GM12878 (cell line): Measurements from ENCODE around the gene PADI2. TPM values are rescaled to one million over a fixed set of nuclear protein-coding genes. Genes with fewer than 3 reads are reported as not detected.

ENCODE experiments used
- ATAC-seq: fragments of 200-7000 bp; cut with Tn5 transposase; 3 replicates; pipeline ENCODE4 v1.9.1; 2020; ENCODE audit warnings: mild to moderate bottlenecking, moderate library complexity
- BruUV-seq: library from RNA; stranded (reverse); fragments of 400-500 nt; replicated peaks from 2 replicates; lab custom pipeline; 2021; lab: Mats Ljungman, UMichigan
- CTCF ChIA-PET: fragments of 300-600 bp; sonication (Branson Sonifier 250); formaldehyde crosslinking; extraction: SDS; loops from one replicate; lab custom pipeline; 2021; ENCODE audit warnings: inconsistent platforms; lab: Yijun Ruan, JAX
- POLR2A ChIA-PET: fragments of 350-600 bp; formaldehyde crosslinking; extraction: SDS; loops from one replicate; lab custom pipeline; 2021; ENCODE audit warnings: inconsistent platforms; lab: Charles Lee
- RAD21 ChIA-PET: fragments of 300-600 bp; sonication (Branson Sonifier 250); formaldehyde crosslinking; loops from one replicate; lab custom pipeline; 2023; ENCODE audit warnings: antibody characterized with exemption; ENCODE audit not compliant: unreplicated experiment; lab: Charles Lee
- SMC1A ChIA-PET: fragments of 300-600 bp; sonication (Branson Sonifier 250); formaldehyde crosslinking; loops from one replicate; lab custom pipeline; 2023; ENCODE audit not compliant: unreplicated experiment, uncharacterized antibody; lab: Charles Lee
- DNase-seq: peaks from one replicate; pipeline ENCODE4 v3.0.0-alpha.2; 2011; ENCODE audit warnings: low read depth, low spot score
- FAIRE-seq: peaks from 3 replicates; lab custom pipeline; 2011; peaks lifted over from hg19 to GRCh38; lab: Jason Lieb, UNC
- H2AFZ ChIP-seq: 2 replicates; pipeline ENCODE4 v1.6.0; 2011; ENCODE audit warnings: low read depth, low read length, control low read depth; ENCODE audit not compliant: control insufficient read depth
- H3K27ac ChIP-seq: 2 replicates; pipeline ENCODE4 v1.5.1; 2011; ENCODE audit warnings: control low read depth; ENCODE audit not compliant: control insufficient read depth, insufficient read depth
- H3K27me3 ChIP-seq, 2 experiments: replicated peaks in 1 of 2; 2 replicates each; pipeline versions ENCODE4 v1.6.0 to v1.6.1; 2011; ENCODE audit warnings: low read length in 1 of 2; ENCODE audit not compliant: control insufficient read depth in 2 of 2, insufficient read depth in 2 of 2
- H3K36me3 ChIP-seq, 2 experiments: 2 replicates each; pipeline ENCODE4 v1.5.1; 2011; ENCODE audit warnings: low read length in 1 of 2; ENCODE audit not compliant: control insufficient read depth in 2 of 2, insufficient read depth in 2 of 2
- H3K4me1 ChIP-seq: 2 replicates; pipeline ENCODE4 v1.6.1; 2011; ENCODE audit warnings: mild to moderate bottlenecking, low read length, moderate library complexity, mixed read lengths; ENCODE audit not compliant: control insufficient read depth, insufficient read depth
- H3K4me2 ChIP-seq: 2 replicates; pipeline ENCODE4 v1.6.0; 2011; ENCODE audit warnings: control low read depth; ENCODE audit not compliant: control insufficient read depth, insufficient read depth
- H3K4me3 ChIP-seq: fragments of 200-600 bp; sonication (generic); 2 replicates; pipeline ENCODE4 v1.5.1; 2016
- H3K79me2 ChIP-seq: 2 replicates; pipeline ENCODE4 v1.6.0; 2011; ENCODE audit warnings: low read length; ENCODE audit not compliant: control insufficient read depth, insufficient read depth
- H3K9ac ChIP-seq: 2 replicates; pipeline ENCODE4 v1.8.0; 2011; ENCODE audit warnings: low read length, control low read depth, mixed read lengths; ENCODE audit not compliant: control insufficient read depth, insufficient read depth
- H3K9me3 ChIP-seq: replicated peaks from 3 replicates; pipeline ENCODE4 v1.5.1; 2011; ENCODE audit warnings: mild to moderate bottlenecking, low read length; ENCODE audit not compliant: control insufficient read depth, insufficient read depth
- H4K20me1 ChIP-seq: 2 replicates; pipeline ENCODE4 v1.6.0; 2011; ENCODE audit not compliant: control insufficient read depth, insufficient read depth
- CHD4 ChIP-seq: fragments of 200-600 bp; sonication (generic); IDR thresholded peaks from 2 replicates; pipeline ENCODE4 v1.6.1; 2016; ENCODE audit warnings: mild to moderate bottlenecking
- E2F4 ChIP-seq: IDR thresholded peaks from 2 replicates; pipeline ENCODE4 v1.6.1; 2012; ENCODE audit warnings: low read depth, low read length, improper control_type of control experiment
- EGR1 ChIP-seq, 2 experiments: IDR thresholded peaks; 1 replicate in 1 of 2; 2 replicates in 1 of 2; pipeline ENCODE4 v1.6.1; 2011 to 2012; ENCODE audit warnings: low read depth in 2 of 2, low read length in 2 of 2, borderline replicate concordance in 1 of 2, mild to moderate bottlenecking in 1 of 2, moderate library complexity in 1 of 2
- GATAD2B ChIP-seq: fragments of 450-650 bp; conservative IDR thresholded peaks from 2 replicates; pipeline ENCODE4 v1.6.1; 2017; ENCODE audit warnings: low read depth, mild to moderate bottlenecking, moderate library complexity
- HDAC2 ChIP-seq: fragments of 200-600 bp; sonication (generic); IDR thresholded peaks from 2 replicates; pipeline ENCODE4 v1.6.1; 2017
- NFIC ChIP-seq: IDR thresholded peaks from 2 replicates; pipeline ENCODE4 v1.6.1; 2012; ENCODE audit warnings: low read depth, mild to moderate bottlenecking, inconsistent platforms, low read length, moderate library complexity
- NFYA ChIP-seq: IDR thresholded peaks from 2 replicates; pipeline ENCODE4 v1.6.1; 2011; ENCODE audit warnings: low read depth, mild to moderate bottlenecking, low read length, improper control_type of control experiment, borderline replicate concordance
- NR2F1 ChIP-seq: fragments of 450-650 bp; conservative IDR thresholded peaks from 2 replicates; pipeline ENCODE4 v1.6.1; 2017; ENCODE audit warnings: mild to moderate bottlenecking
- PKNOX1 ChIP-seq: fragments of 450-650 bp; IDR thresholded peaks from 2 replicates; pipeline ENCODE4 v1.6.1; 2016; ENCODE audit warnings: mild to moderate bottlenecking
- POU2F2 ChIP-seq: IDR thresholded peaks from 3 replicates; pipeline ENCODE4 v1.6.1; 2011; ENCODE audit warnings: low read depth, mild to moderate bottlenecking, low read length, borderline replicate concordance
- SMAD5 ChIP-seq: IDR thresholded peaks from 2 replicates; pipeline ENCODE4 v1.6.1; 2016; ENCODE audit warnings: antibody characterized with exemption, low read depth
- TBL1XR1 ChIP-seq: IDR thresholded peaks from 2 replicates; pipeline ENCODE4 v1.6.1; 2012; ENCODE audit warnings: low read depth, low read length, improper control_type of control experiment
- TCF3 ChIP-seq: IDR thresholded peaks from 2 replicates; pipeline ENCODE4 v1.6.1; 2012; ENCODE audit warnings: low read depth, mild to moderate bottlenecking, low read length, borderline replicate concordance; ENCODE audit not compliant: insufficient read depth
- ZBED1 ChIP-seq: IDR thresholded peaks from 2 replicates; pipeline ENCODE4 v1.6.1; 2016; ENCODE audit warnings: borderline replicate concordance
- ZNF24 ChIP-seq: fragments of 450-650 bp; IDR thresholded peaks from 2 replicates; pipeline ENCODE4 v1.6.1; 2017; ENCODE audit warnings: antibody characterized with exemption, mild to moderate bottlenecking
- ZNF384 ChIP-seq: IDR thresholded peaks from 2 replicates; pipeline ENCODE4 v1.6.1; 2012; ENCODE audit warnings: low read depth, mild to moderate bottlenecking, low read length, improper control_type of control experiment, borderline replicate concordance
- ZNF622 ChIP-seq: fragments of 450-650 bp; IDR thresholded peaks from 2 replicates; pipeline ENCODE4 v1.6.1; 2017; ENCODE audit warnings: mild to moderate bottlenecking, inconsistent platforms
- ZNF687 ChIP-seq: fragments of 450-650 bp; IDR thresholded peaks from 2 replicates; pipeline ENCODE4 v1.6.1; 2017; ENCODE audit warnings: mild to moderate bottlenecking, moderate library complexity
- WGBS: methylation state at CpG from one replicate; pipeline ENCODE4 v1.1.6; 2016; ENCODE audit warnings: low lambda C conversion rate; ENCODE audit not compliant: insufficient replicate concordance, insufficient coverage; ENCODE audit errors: missing lambda C conversion rate; 5-methylcytosine and 5-hydroxymethylcytosine counted together
- in situ Hi-C: fragments of 300-500 bp; cut with MboI; formaldehyde crosslinking; loops from 9 replicates; pipeline ENCODE4 v1.14.3; 2018; ENCODE audit warnings: mixed read lengths
- intact Hi-C: fragments of 100-400 bp; cut with micrococcal nuclease; formaldehyde crosslinking; loops from one replicate; pipeline ENCODE4 v1.14.2; 2022; ENCODE audit not compliant: unreplicated experiment
- polyA plus RNA-seq, 11 experiments: library from polyadenylated mRNA; depleted of rRNA in 4 of 11; unstranded in 6 of 11; stranded (reverse) in 5 of 11; fragments of >200 nt; fragmentation: Nextera tagmentation in 4 of 11; fragmentation: Illumina TruSeq in 1 of 11; extraction: Ambion mirVana in 4 of 11; extraction: Trizol in 1 of 11; gene quantifications; 1 replicate in 1 of 11; 2 replicates in 10 of 11; pipeline versions ENCODE4 v1.2.1 to v1.2.3, GENCODE V29; 2011 to 2016; ENCODE audit warnings: inconsistent platforms in 2 of 11, missing spikeins in 2 of 11, low read depth in 1 of 11
- total RNA-seq, 4 experiments: library from RNA; depleted of rRNA in 3 of 4; stranded (reverse); fragments of >200 nt in 3 of 4; fragmentation: Illumina TruSeq in 1 of 4; extraction: Trizol in 1 of 4; gene quantifications; 2 replicates each; pipeline versions ENCODE4 v1.2.1 to v1.2.3, GENCODE V29; 2013 to 2021

The PADI2 gene
- total and polyA plus RNA-seq, 10 of the 15 experiments (the other 5 are each of a cell fraction or from before 2014, with no cell fraction given) = 0.05 to 3.0 (median 0.10) TPM; not detected in 1

- ATAC-seq (no peak), FAIRE-seq (no peak), DNase-seq (no peak)
- 49% methylated on average over 3 of the region's 3 CpGs for WGBS
- ChIA-PET SMC1A (interaction anchor here (0.7 to 12.4 kb wide), 10 partner anchors 9 to 116 kb away, joined by 3 to 236 read pairs (median 4); no protein-coding TSS in a partner anchor), RAD21 (interaction anchor here (0.5 to 5.1 kb wide), 7 partner anchors 9 to 112 kb away, joined by 3 to 37 read pairs (median 5); no protein-coding TSS in a partner anchor), CTCF (interaction anchor here (0.8 to 12.1 kb wide), 5 partner anchors 8 to 178 kb away, joined by 3 to 315 read pairs (median 3); no protein-coding TSS in a partner anchor), POLR2A (interaction anchor here (0.6 to 2.8 kb wide), 2 partner anchors 11 to 83 kb away, joined by 4 to 21 read pairs; no protein-coding TSS in a partner anchor)
- intact Hi-C loops (no loop called here), in situ Hi-C loops (no loop called here)
- H3K36me3 ChIP-seq = no peaks in the 10 kb centered on the region
- no peak overlapping the region for H3K9ac ChIP-seq
- H4K20me1 ChIP-seq = no peaks in the 10 kb centered on the region
- H3K9me3 ChIP-seq = no peaks in the 10 kb centered on the region
- no peaks in the 10 kb centered on the region for H3K79me2 ChIP-seq
- H3K4me2 ChIP-seq = no peak overlapping the region
- no TSS peak for BruUV-seq
- H3K4me1 ChIP-seq = no peaks in the 10 kb centered on the region; the same call in 1 of the 2 replicates
- no peak overlapping the region for H3K4me3 ChIP-seq
- H2AFZ ChIP-seq = no peak overlapping the region
- no peak overlapping the region for H3K27ac ChIP-seq
- no peaks in the 10 kb centered on the region for H3K27me3 ChIP-seq
- TF ChIP-seq POU2F2 (no peak), NFIC (no peak), ZNF24 (no peak), HDAC2 (no peak), ZBED1 (no peak), TBL1XR1 (no peak), ZNF622 (no peak), CHD4 (no peak), ZNF687 (no peak), GATAD2B (no peak), PKNOX1 (no peak), NFYA (no peak), NR2F1 (no peak), TCF3 (no peak), E2F4 (no peak), ZNF384 (no peak), SMAD5 (no peak), EGR1 (IDR thresholded peaks at IDR 0.05; ENCODE audit: borderline replicate concordance in 1 of 2, low read depth in 2 of 2, low read length in 2 of 2) (no peak)
Observed at GRCh38 chr1:17130138-17130635, 10.9 kb upstream of the PADI2 start.
